ENCODE data around the gene CCDC66.

Gene CCDC66

GRCh38 chr3:56633602-56634535 is 76.9 kb downstream of the CCDC66 start:
- H3K36me3 ChIP-seq (ENCODE audit: control insufficient read depth in 2 of 2, insufficient read depth in 1 of 2, low read length in 2 of 2), result peaks cover 33 to 75% of the 10 kb centered on the region in 2 experiments; a peak in 2 of 3 replicates
- no peaks in the 10 kb centered on the region for H3K4me1 ChIP-seq (ENCODE audit: control insufficient read depth, insufficient read depth, low read length)
- ChIA-PET CTCF (no interaction called here), POLR2A (interaction anchor here (0.5 kb wide), 1 partner anchor 601 kb away, joined by 3 read pairs; no protein-coding TSS in a partner anchor)
- no peaks in the 10 kb centered on the region for H3K9me3 ChIP-seq (ENCODE audit: control insufficient read depth, insufficient read depth, low read depth, low read length)
- no peak overlapping the region for H3K4me3 ChIP-seq (ENCODE audit: low read depth, low read length)
- TF ChIP-seq ZBTB6 (tag by site-specific recombination; IDR thresholded peaks at IDR 0.05) (no peak), ZNF155 (tag by site-specific recombination; IDR thresholded peaks at IDR 0.05) (no peak), ZNF404 (tag by site-specific recombination; IDR thresholded peaks at IDR 0.05) (no peak), ZNF621 (tag by site-specific recombination; IDR thresholded peaks at IDR 0.05) (no peak), SP7 (tag by site-specific recombination; IDR thresholded peaks at IDR 0.05) (0 out of 2 replicates have a peak, but pooled peaks have one; percentile 16), ZNF785 (tag by site-specific recombination; IDR thresholded peaks at IDR 0.05) (no peak), ZNF157 (tag by site-specific recombination; IDR thresholded peaks at IDR 0.05) (no peak), ZNF777 (tag by site-specific recombination; IDR thresholded peaks at IDR 0.05; ENCODE audit: borderline replicate concordance) (no peak), ZIC2 (tag by site-specific recombination; IDR thresholded peaks at IDR 0.05) (peak; percentile 63)
- no peak overlapping the region for H3K27ac ChIP-seq (ENCODE audit: extremely low read depth, low read depth, low read length)

- POLR2A ChIA-PET, result no interaction called here
Measured at GRCh38 chr3:56645407-56645806, 88.4 kb downstream of the CCDC66 start.

More at GRCh38 chr3:56645407-56645806, 88.4 kb downstream of the CCDC66 start:
- Histone ChIP-seq H3K4me3 (ENCODE audit: low read depth, low read length) (no peak overlapping the region), H3K9me3 (ENCODE audit: control insufficient read depth, insufficient read depth, low read depth, low read length) (no peaks in the 10 kb centered on the region), H3K4me1 (ENCODE audit: control insufficient read depth, insufficient read depth, low read length) (no peaks in the 10 kb centered on the region), H3K27ac (ENCODE audit: extremely low read depth, low read depth, low read length) (no peak overlapping the region), H3K36me3 (ENCODE audit: control insufficient read depth in 2 of 2, insufficient read depth in 1 of 2, low read length in 2 of 2) (peaks cover 43 to 87% of the 10 kb centered on the region in 2 experiments)
- CTCF ChIA-PET, result no interaction called here
- no peak for TF ChIP-seq GLIS1 (tag by site-specific recombination; IDR thresholded peaks at IDR 0.05)
- no peak for TF ChIP-seq GLIS2 (tag by site-specific recombination; IDR thresholded peaks at IDR 0.05)
- no peak for TF ChIP-seq ZSCAN4 (tag by site-specific recombination; IDR thresholded peaks at IDR 0.05)
- TF ChIP-seq ZNF747 (tag by site-specific recombination; IDR thresholded peaks at IDR 0.05), result no peak
- no peak for TF ChIP-seq PRDM6 (tag by site-specific recombination; IDR thresholded peaks at IDR 0.05)
- no peak for TF ChIP-seq PRDM2 (tag by site-specific recombination; IDR thresholded peaks at IDR 0.05; ENCODE audit: borderline replicate concordance)
- TF ChIP-seq ZFP3 (tag by site-specific recombination; IDR thresholded peaks at IDR 0.05; ENCODE audit: low read depth), result no peak

All from HEK293 (cell line).